Measurements from ENCODE around the gene MED8. TPM values are rescaled to one million over a fixed set of nuclear protein-coding genes. Genes with fewer than 3 reads are reported as not detected.
A peak's percentile ranks its signal among the peaks of the same experiment; 100 is the strongest.

The MED8 gene, protein sequence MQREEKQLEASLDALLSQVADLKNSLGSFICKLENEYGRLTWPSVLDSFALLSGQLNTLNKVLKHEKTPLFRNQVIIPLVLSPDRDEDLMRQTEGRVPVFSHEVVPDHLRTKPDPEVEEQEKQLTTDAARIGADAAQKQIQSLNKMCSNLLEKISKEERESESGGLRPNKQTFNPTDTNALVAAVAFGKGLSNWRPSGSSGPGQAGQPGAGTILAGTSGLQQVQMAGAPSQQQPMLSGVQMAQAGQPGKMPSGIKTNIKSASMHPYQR
- total RNA-seq, result 10 to 100 TPM; 39.2 to 51.3 TPM

DNA sequence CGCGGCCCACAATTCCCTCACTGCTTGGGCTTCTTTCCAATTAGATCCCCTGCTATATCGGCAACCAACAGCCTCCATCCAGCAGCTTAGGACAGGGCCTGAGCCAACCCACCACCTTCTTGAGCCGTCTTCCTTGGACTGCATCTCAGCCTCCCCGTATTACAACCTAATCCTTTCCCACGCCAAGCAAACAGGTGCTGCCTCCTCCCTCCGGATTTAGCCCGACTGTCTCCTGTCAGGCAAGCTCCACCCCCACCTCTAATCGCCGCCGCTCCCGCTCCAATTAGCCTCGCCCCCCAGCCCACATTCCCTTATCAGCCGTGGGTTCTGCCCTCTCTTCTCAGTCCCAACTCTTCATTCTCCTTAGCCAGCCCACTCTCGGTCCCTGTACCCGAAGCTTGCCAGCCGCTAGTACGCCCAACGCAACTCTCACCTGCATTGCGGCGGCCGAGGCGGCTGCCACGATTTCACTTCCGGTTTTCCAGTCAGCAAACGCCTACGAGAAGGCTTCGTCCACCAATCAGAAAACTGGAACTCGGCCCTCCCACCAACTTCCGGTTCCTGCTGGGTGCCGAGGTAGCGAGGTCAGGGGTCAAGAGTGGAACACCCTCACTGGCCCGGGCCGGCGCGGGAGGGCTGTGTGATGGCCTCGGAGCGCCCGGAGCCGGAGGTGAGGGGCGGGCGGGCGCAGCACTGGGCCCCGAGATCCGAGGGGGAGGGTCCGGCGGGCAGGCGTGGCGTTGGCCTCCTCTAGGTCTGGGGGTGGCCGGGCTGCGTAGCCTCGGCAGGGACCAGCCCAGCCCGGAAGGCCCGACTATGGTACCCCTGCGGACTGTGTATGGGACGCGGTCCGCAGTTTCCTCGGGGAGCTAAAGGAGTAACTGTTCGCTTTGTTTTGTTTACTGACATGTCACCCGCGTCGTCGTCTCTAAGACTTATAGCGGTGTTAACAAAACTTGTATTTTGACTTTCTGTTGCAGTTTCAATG is at the start of gene MED8, which contains the start of gene SZT2:
Gene MED8, minus strand, starts transcription at position 475 of the 988 bp plus-strand sequence. Its CDS starts 36 bp downstream, at position 439.
Gene SZT2, plus strand, starts transcription at position 574 of the 988 bp plus-strand sequence. Its CDS starts 70 bp downstream, at position 644.
- peak; percentile 98 for DNase-seq
- H3K9me3 ChIP-seq, result no peaks in the 10 kb centered on the region
- H3K4me3 ChIP-seq, result peak within 1 kb of the TSS; percentile 95
- peaks cover 10% of the 10 kb centered on the region for H3K4me1 ChIP-seq
- H3K27me3 ChIP-seq, result no peaks in the 10 kb centered on the region
- peak within 1 kb of the TSS; percentile 91 for H3K9ac ChIP-seq (ENCODE audit: low read depth in 2 of 2, low read length in 2 of 2)
- intact Hi-C loops (cut with DNase I), result no loop called here
- peak within 1 kb of the TSS; percentile 64 for H3K27ac ChIP-seq
- H3K36me3 ChIP-seq, result peaks cover 5% of the 10 kb centered on the region
- TF ChIP-seq CTCF (IDR thresholded peaks at IDR 0.05), result no peak

DNA sequence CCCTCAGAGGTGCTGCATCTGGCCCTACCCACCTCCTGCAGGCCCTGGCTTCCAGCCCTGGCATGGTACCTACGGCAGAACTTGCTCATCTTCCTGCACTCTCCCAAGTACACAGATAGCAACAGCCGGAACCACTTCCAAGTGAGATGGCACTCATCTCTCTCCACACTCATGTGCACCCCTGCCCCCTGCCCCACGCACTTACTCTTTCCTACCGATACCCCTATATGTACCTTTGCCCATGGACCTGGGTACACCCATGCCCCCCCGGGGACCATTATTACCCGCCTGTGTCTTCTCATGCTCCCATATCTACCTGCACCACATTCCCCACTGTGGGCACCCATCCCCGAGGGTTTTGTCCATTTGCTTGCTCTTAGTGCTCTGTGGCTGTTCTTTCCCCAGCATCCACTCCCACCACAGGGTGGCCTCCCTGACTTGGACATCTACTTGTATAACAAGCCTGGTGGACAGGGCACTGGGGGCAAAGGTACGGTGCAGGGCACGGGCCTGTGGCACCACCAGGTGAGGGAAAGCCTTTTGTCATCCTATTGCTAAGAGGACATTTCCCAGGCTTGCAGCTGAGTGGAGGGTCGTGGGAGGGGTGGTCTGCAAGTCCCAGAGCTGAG is 49.5 kb upstream of the MED8 start:
- Histone ChIP-seq H3K36me3 (no peaks in the 10 kb centered on the region), H3K9me3 (no peaks in the 10 kb centered on the region), H3K9ac (ENCODE audit: low read depth in 2 of 2, low read length in 2 of 2) (no peak overlapping the region), H3K27me3 (no peaks in the 10 kb centered on the region), H3K4me3 (no peak overlapping the region), H3K27ac (no peak overlapping the region), H3K4me1 (no peaks in the 10 kb centered on the region)
- no peak for DNase-seq
- no peak for TF ChIP-seq CTCF (IDR thresholded peaks at IDR 0.05)
- intact Hi-C loops (cut with DNase I), result no loop called here

- TF ChIP-seq CTCF (IDR thresholded peaks at IDR 0.05), result no peak
- no peak overlapping the region for H3K9ac ChIP-seq (ENCODE audit: low read depth in 2 of 2, low read length in 2 of 2)
- no peak for DNase-seq
- H3K27ac ChIP-seq, result no peak overlapping the region
- no peaks in the 10 kb centered on the region for H3K27me3 ChIP-seq
- H3K4me3 ChIP-seq, result no peak overlapping the region
- H3K36me3 ChIP-seq, result no peaks in the 10 kb centered on the region
- no peaks in the 10 kb centered on the region for H3K9me3 ChIP-seq
- no peaks in the 10 kb centered on the region for H3K4me1 ChIP-seq
- intact Hi-C loops (cut with DNase I), result no loop called here
Observed at GRCh38 chr1:43438576-43438952, 49.0 kb upstream of the MED8 start.

DNA sequence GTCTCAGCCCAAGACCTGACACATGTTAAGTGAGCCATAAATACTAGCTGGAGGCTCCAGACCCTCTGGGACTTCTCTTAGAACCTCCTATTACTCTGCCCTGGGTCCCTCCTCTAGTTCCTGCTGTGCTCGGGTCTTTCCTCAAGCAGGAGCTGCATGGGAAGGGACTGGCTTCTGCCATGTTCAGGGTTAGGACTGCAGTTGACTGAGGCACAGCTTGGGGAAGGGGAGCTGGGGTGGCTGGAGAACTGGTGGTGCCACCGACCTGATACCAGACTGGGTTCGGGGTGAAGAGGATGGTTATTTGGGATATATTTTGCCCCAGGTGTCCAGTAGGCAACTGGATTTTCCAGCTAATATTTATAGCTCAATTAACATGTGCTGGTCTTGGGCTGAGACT is 48.4 kb upstream of the MED8 start:
- H3K27ac ChIP-seq, result no peak overlapping the region
- H3K9ac ChIP-seq (ENCODE audit: low read depth in 2 of 2, low read length in 2 of 2), result no peak overlapping the region
- no peak for TF ChIP-seq CTCF (IDR thresholded peaks at IDR 0.05)
- intact Hi-C loops (cut with DNase I), result no loop called here
- no peak for DNase-seq
- no peaks in the 10 kb centered on the region for H3K9me3 ChIP-seq
- H3K4me3 ChIP-seq, result no peak overlapping the region
- H3K27me3 ChIP-seq, result no peaks in the 10 kb centered on the region
- no peaks in the 10 kb centered on the region for H3K36me3 ChIP-seq
- no peaks in the 10 kb centered on the region for H3K4me1 ChIP-seq

Measured in colonic mucosa (tissue), 4 donors.